NCI-H69 (cell line): ENCODE data around the gene AASS.

ENCODE experiments used
- DNase-seq: peaks from one replicate; lab custom pipeline; 2025; lab: John Stamatoyannopoulos, UW

The AASS gene

DNA sequence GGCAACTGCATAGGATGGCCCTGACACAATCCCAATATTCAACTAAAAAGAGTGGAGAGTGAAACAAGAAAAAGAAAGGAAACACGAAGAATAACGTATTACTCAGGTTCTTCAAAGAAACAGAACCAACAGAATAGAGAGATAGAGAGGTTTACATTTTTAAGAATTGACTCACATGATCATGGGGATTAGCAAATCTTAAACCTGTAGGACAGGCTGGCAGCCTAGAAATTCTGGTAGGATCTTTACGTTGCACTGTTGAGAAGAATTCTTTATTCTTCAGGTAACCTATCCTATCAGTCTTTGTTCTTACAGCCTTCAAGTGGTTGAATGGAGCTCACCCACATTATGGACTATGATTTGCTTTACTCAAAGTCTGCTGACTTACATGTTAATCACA, 103.9 kb downstream of the AASS start:
- no peak for DNase-seq

DNA sequence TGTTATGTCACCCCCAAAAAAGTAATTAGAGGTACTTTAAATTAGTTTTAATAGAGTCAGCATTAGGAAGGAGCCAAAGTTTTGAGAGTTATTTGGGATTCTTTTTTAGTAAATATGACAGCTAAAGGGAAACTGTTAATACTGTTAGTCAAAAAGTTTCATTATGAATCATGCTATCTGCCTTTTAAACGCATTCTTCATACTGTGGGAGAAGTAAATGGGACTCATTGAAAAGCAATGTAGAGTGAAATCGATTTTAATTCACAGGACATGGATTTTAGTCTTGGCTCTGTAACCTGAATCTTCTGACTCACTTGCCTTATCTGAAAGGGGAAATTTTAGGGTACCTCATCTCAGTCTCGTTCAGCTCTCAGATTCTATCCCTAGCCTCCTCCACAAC, 105.1 kb downstream of the AASS start:
- no peak for DNase-seq

DNA sequence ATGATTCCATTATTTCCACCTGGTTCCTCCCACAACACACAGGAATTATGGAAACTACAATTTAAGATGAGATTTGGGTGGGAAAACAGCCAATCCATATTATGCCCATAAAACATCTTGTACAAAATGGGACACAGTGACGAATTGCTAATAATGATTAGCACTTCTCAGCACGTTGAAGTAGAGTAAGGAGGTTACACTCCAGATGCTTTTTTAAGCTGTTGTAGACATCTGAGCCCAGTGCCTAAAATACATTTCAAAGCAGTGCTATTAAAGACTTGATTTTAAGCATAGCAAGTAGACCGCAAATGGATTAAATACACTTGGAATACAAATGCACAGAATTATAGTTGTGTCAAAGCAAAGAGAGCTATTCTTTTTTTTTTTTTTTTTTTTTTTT, 105.9 kb downstream of the AASS start:
- no peak for DNase-seq

DNA sequence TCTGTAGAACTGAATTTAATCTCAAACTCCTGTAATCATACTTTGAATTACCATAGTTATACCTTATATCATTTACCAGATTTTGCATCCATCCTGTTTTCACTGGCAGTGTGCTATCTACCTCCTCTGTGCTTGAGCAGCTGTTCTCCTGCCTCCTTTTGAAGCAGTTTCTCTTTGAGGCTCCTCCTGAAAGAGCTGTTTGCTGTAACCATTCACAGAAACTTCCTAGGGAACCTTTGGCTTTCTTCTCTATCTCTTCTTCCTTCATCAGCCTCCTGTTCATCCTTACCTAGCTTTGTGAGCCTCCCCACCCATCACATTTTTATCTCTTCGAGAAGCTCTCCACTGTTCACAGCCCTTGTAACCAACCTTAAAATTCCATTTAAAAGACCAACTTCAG, 108.2 kb downstream of the AASS start:
- no peak for DNase-seq

DNA sequence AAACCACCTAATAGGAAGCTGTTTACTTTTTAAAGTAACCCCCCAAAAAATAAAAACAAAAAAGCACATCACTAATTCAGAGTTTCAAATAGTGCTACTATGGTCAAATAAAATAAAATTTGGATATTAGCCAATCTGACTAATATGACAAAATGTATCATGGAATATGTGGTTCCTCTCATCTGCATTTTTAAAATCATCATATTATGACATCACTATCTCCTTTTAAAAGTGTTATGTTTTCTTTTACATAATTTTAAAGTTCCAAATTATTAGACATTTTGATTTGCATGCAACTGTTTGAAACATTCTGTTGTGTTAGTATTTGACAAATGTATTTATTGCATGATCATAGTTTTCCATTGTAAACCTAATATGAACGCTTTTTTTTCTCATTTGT, 110.4 kb downstream of the AASS start:
- no peak for DNase-seq

DNA sequence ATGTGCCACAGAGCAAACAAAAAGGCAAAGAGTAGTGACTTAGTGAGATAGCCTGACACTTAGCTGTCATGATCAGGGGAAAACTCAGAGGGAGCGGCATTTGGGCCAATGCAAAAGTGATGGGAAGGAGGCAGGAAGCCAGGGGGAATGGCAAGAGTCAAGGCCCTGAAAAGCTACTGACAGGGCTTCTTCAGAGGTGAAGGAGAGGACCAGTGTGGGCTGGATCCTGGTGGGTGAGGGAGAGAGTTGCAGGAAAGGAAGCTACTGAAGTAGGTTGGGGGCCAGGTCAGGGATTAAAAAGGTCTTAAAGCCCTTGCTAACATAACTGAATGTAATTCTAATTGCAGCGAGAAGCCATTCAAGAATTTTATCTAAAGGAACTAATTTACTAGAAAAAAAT, 117.0 kb downstream of the AASS start:
- DNase-seq, result no peak
